ENCODE results near the gene CLDN2.

The CLDN2 gene

GRCh38 chrX:106932960-106933537 lies 12.8 kb downstream of the CLDN2 start:
- DNase-seq (no peak), ATAC-seq (replicated peaks) (no peak)
- Mint-ChIP-seq H3K27me3 (no peaks in the 10 kb centered on the region), H3K9me3 (no peaks in the 10 kb centered on the region), H3K36me3 (ENCODE audit: insufficient read depth) (no peaks in the 10 kb centered on the region), H3K27ac (no peak overlapping the region), H3K4me3 (no peak overlapping the region), H3K4me1 (ENCODE audit: low read depth in 2 of 2) (no peaks in the 10 kb centered on the region)

- H3K27me3 Mint-ChIP-seq = no peaks in the 10 kb centered on the region
- no peaks in the 10 kb centered on the region for H3K9me3 Mint-ChIP-seq
- DNase-seq (no peak), ATAC-seq (replicated peaks) (no peak)
- no peak overlapping the region for H3K27ac Mint-ChIP-seq
- no peak overlapping the region for H3K4me3 Mint-ChIP-seq
- H3K36me3 Mint-ChIP-seq (ENCODE audit: insufficient read depth) = no peaks in the 10 kb centered on the region
- H3K4me1 Mint-ChIP-seq (ENCODE audit: low read depth in 2 of 2) = no peaks in the 10 kb centered on the region
These were observed 13.3 kb downstream of the CLDN2 start for GRCh38 chrX:106933538-106933961.

- Mint-ChIP-seq H3K27ac (no peak overlapping the region), H3K4me1 (ENCODE audit: low read depth in 2 of 2) (no peaks in the 10 kb centered on the region), H3K9me3 (no peaks in the 10 kb centered on the region), H3K27me3 (no peaks in the 10 kb centered on the region), H3K36me3 (ENCODE audit: insufficient read depth) (no peaks in the 10 kb centered on the region), H3K4me3 (no peak overlapping the region)
- DNase-seq (no peak), ATAC-seq (replicated peaks) (no peak)
These were observed 15.0 kb downstream of the CLDN2 start for GRCh38 chrX:106935175-106935574.

- ATAC-seq (replicated peaks) = no peak
These were observed 16.0 kb downstream of the CLDN2 start for GRCh38 chrX:106936246-106936645.

GRCh38 chrX:106939566-106939965 lies 19.4 kb downstream of the CLDN2 start:
- DNase-seq = no peak
- Mint-ChIP-seq H3K9me3 (no peaks in the 10 kb centered on the region), H3K4me1 (ENCODE audit: low read depth in 2 of 2) (no peaks in the 10 kb centered on the region), H3K36me3 (ENCODE audit: insufficient read depth) (no peaks in the 10 kb centered on the region), H3K27me3 (no peaks in the 10 kb centered on the region), H3K4me3 (no peak overlapping the region), H3K27ac (no peak overlapping the region)
- no peak for ATAC-seq (replicated peaks)

More at GRCh38 chrX:106936246-106936645, 16.0 kb downstream of the CLDN2 start:
- DNase-seq = no peak
- H3K9me3 Mint-ChIP-seq = no peaks in the 10 kb centered on the region
- H3K36me3 Mint-ChIP-seq (ENCODE audit: insufficient read depth) = no peaks in the 10 kb centered on the region
- H3K27ac Mint-ChIP-seq = no peak overlapping the region
- H3K27me3 Mint-ChIP-seq = no peaks in the 10 kb centered on the region
- H3K4me3 Mint-ChIP-seq = no peak overlapping the region
- no peaks in the 10 kb centered on the region for H3K4me1 Mint-ChIP-seq (ENCODE audit: low read depth in 2 of 2)

GRCh38 chrX:106940068-106940467 lies 19.9 kb downstream of the CLDN2 start:
- Mint-ChIP-seq H3K27ac (no peak overlapping the region), H3K9me3 (no peaks in the 10 kb centered on the region)

GRCh38 chrX:106946464-106946863 lies 26.3 kb downstream of the CLDN2 start:
- no peak for ATAC-seq (replicated peaks)
- Mint-ChIP-seq H3K4me3 (no peak overlapping the region), H3K9me3 (no peaks in the 10 kb centered on the region), H3K4me1 (ENCODE audit: low read depth in 2 of 2) (no peaks in the 10 kb centered on the region), H3K27me3 (no peaks in the 10 kb centered on the region), H3K36me3 (ENCODE audit: insufficient read depth) (peaks cover 6% of the 10 kb centered on the region), H3K27ac (no peak overlapping the region)
- DNase-seq = no peak

More at GRCh38 chrX:106940068-106940467, 19.9 kb downstream of the CLDN2 start:
- Mint-ChIP-seq H3K36me3 (ENCODE audit: insufficient read depth) (no peaks in the 10 kb centered on the region), H3K4me3 (no peak overlapping the region), H3K4me1 (ENCODE audit: low read depth in 2 of 2) (no peaks in the 10 kb centered on the region), H3K27me3 (no peaks in the 10 kb centered on the region)
- no peak for DNase-seq
- ATAC-seq (replicated peaks) = no peak

GRCh38 chrX:106948641-106949040 lies 28.4 kb downstream of the CLDN2 start:
- Mint-ChIP-seq H3K27me3 (no peaks in the 10 kb centered on the region), H3K36me3 (ENCODE audit: insufficient read depth) (peaks cover 9% of the 10 kb centered on the region), H3K4me1 (ENCODE audit: low read depth in 2 of 2) (no peaks in the 10 kb centered on the region), H3K27ac (no peak overlapping the region), H3K9me3 (no peaks in the 10 kb centered on the region), H3K4me3 (no peak overlapping the region)
- no peak for ATAC-seq (replicated peaks)
- no peak for DNase-seq

GRCh38 chrX:106949366-106949765 lies 29.2 kb downstream of the CLDN2 start:
- Mint-ChIP-seq H3K4me3 (no peak overlapping the region), H3K36me3 (ENCODE audit: insufficient read depth) (peaks cover 13% of the 10 kb centered on the region), H3K27ac (no peak overlapping the region), H3K4me1 (ENCODE audit: low read depth in 2 of 2) (no peaks in the 10 kb centered on the region), H3K27me3 (no peaks in the 10 kb centered on the region), H3K9me3 (no peaks in the 10 kb centered on the region)
- ATAC-seq (replicated peaks) (no peak), DNase-seq (no peak)

- no peaks in the 10 kb centered on the region for H3K9me3 Mint-ChIP-seq
- no peak for ATAC-seq (replicated peaks)
- H3K4me3 Mint-ChIP-seq = no peak overlapping the region
- H3K36me3 Mint-ChIP-seq (ENCODE audit: insufficient read depth) = peaks cover 13% of the 10 kb centered on the region
- no peak for DNase-seq
- H3K27me3 Mint-ChIP-seq = no peaks in the 10 kb centered on the region
- H3K27ac Mint-ChIP-seq = no peak overlapping the region
- H3K4me1 Mint-ChIP-seq (ENCODE audit: low read depth in 2 of 2) = no peaks in the 10 kb centered on the region
These were observed 30.2 kb downstream of the CLDN2 start for GRCh38 chrX:106950381-106950780.

- Mint-ChIP-seq H3K27ac (no peak overlapping the region), H3K9me3 (no peaks in the 10 kb centered on the region), H3K4me3 (no peak overlapping the region), H3K36me3 (ENCODE audit: insufficient read depth) (peaks cover 13% of the 10 kb centered on the region), H3K27me3 (no peaks in the 10 kb centered on the region), H3K4me1 (ENCODE audit: low read depth in 2 of 2) (no peaks in the 10 kb centered on the region)
- no peak for DNase-seq
- ATAC-seq (replicated peaks) = no peak
These were observed 31.0 kb downstream of the CLDN2 start for GRCh38 chrX:106951230-106951629.

GRCh38 chrX:106952089-106952488 lies 31.9 kb downstream of the CLDN2 start:
- Mint-ChIP-seq H3K4me1 (ENCODE audit: low read depth in 2 of 2) (no peaks in the 10 kb centered on the region), H3K27me3 (no peaks in the 10 kb centered on the region), H3K4me3 (no peak overlapping the region), H3K27ac (no peak overlapping the region), H3K9me3 (no peaks in the 10 kb centered on the region), H3K36me3 (ENCODE audit: insufficient read depth) (peaks cover 12% of the 10 kb centered on the region)
- DNase-seq = no peak
- no peak for ATAC-seq (replicated peaks)

- Mint-ChIP-seq H3K4me1 (ENCODE audit: low read depth in 2 of 2) (no peaks in the 10 kb centered on the region), H3K9me3 (no peaks in the 10 kb centered on the region), H3K27me3 (no peaks in the 10 kb centered on the region), H3K36me3 (ENCODE audit: insufficient read depth) (peaks cover 11% of the 10 kb centered on the region), H3K4me3 (no peak overlapping the region), H3K27ac (no peak overlapping the region)
- DNase-seq = no peak
- ATAC-seq (replicated peaks) = no peak
These were observed 32.3 kb downstream of the CLDN2 start for GRCh38 chrX:106952538-106952937.

- Mint-ChIP-seq H3K27me3 (no peaks in the 10 kb centered on the region), H3K4me1 (ENCODE audit: low read depth in 2 of 2) (no peaks in the 10 kb centered on the region), H3K27ac (no peak overlapping the region), H3K36me3 (ENCODE audit: insufficient read depth) (peaks cover 11% of the 10 kb centered on the region), H3K4me3 (no peak overlapping the region), H3K9me3 (no peaks in the 10 kb centered on the region)
- DNase-seq (no peak), ATAC-seq (replicated peaks) (no peak)
These were observed 32.8 kb downstream of the CLDN2 start for GRCh38 chrX:106952988-106953387.

GRCh38 chrX:106954041-106954440 lies 33.8 kb downstream of the CLDN2 start:
- H3K4me1 Mint-ChIP-seq (ENCODE audit: low read depth in 2 of 2) = no peaks in the 10 kb centered on the region
- H3K4me3 Mint-ChIP-seq = no peak overlapping the region
- H3K36me3 Mint-ChIP-seq (ENCODE audit: insufficient read depth) = peaks cover 8% of the 10 kb centered on the region
- H3K27ac Mint-ChIP-seq = no peak overlapping the region
- H3K27me3 Mint-ChIP-seq = no peaks in the 10 kb centered on the region
- H3K9me3 Mint-ChIP-seq = no peaks in the 10 kb centered on the region
- no peak for ATAC-seq (replicated peaks)
- no peak for DNase-seq

Measured in effector memory CD8-positive, alpha-beta T cell (primary cell).